ENCODE data around the gene HNRNPD.

The HNRNPD gene

GRCh38 chr4:82357640-82358039, 16.2 kb downstream of the HNRNPD start:
- H3K27me3 ChIP-seq (ENCODE audit: insufficient read depth, low read length, poor library complexity, severe bottlenecking): no peaks in the 10 kb centered on the region
- TF ChIP-seq CTCF (conservative IDR thresholded peaks at IDR 0.05; ENCODE audit: low read length) (no peak), EZH2phosphoT487 (IDR thresholded peaks at IDR 0.05; ENCODE audit: borderline replicate concordance) (no peak)
- H3K9ac ChIP-seq (ENCODE audit: low read depth, low read length, poor library complexity, severe bottlenecking): no peak overlapping the region
- H3F3A ChIP-seq (ENCODE audit: low read depth): peaks cover 12% of the 10 kb centered on the region; the same call in 1 of the 2 replicates
- H3K9me2 ChIP-seq (replicated peaks; ENCODE audit: low read depth, low read length): no peaks in the 10 kb centered on the region
- peaks cover 83% of the 10 kb centered on the region for H3K36me3 ChIP-seq (ENCODE audit: insufficient read depth, low read length)
- H3K4me1 ChIP-seq (ENCODE audit: insufficient read depth, low read length, poor library complexity, severe bottlenecking): peaks cover 27% of the 10 kb centered on the region
- peaks cover 99% of the 10 kb centered on the region for H3K79me2 ChIP-seq (ENCODE audit: insufficient read depth, low read length)
- peaks cover 99% of the 10 kb centered on the region for H4K20me1 ChIP-seq (ENCODE audit: insufficient read depth, low read length, poor library complexity, severe bottlenecking)
- H3K9me3 ChIP-seq (ENCODE audit: insufficient read depth, low read depth, low read length): no peaks in the 10 kb centered on the region
- H3K4me3 ChIP-seq (ENCODE audit: low read length, poor library complexity, severe bottlenecking): no peak overlapping the region
- H2AFZ ChIP-seq (ENCODE audit: low read length): no peak overlapping the region
- peak overlapping the region; percentile 49 for H3K4me2 ChIP-seq (ENCODE audit: low read depth, low read length, poor library complexity, severe bottlenecking)

- no peaks in the 10 kb centered on the region for H3K27me3 ChIP-seq (ENCODE audit: insufficient read depth, low read length, poor library complexity, severe bottlenecking)
- no peaks in the 10 kb centered on the region for H3K9me3 ChIP-seq (ENCODE audit: insufficient read depth, low read depth, low read length)
- peaks cover 79% of the 10 kb centered on the region for H3K79me2 ChIP-seq (ENCODE audit: insufficient read depth, low read length)
- TF ChIP-seq CTCF (conservative IDR thresholded peaks at IDR 0.05; ENCODE audit: low read length) (no peak), EZH2phosphoT487 (IDR thresholded peaks at IDR 0.05; ENCODE audit: borderline replicate concordance) (no peak)
- peaks cover 15% of the 10 kb centered on the region for H3K4me1 ChIP-seq (ENCODE audit: insufficient read depth, low read length, poor library complexity, severe bottlenecking)
- H2AFZ ChIP-seq (ENCODE audit: low read length): no peak overlapping the region
- H3K4me3 ChIP-seq (ENCODE audit: low read length, poor library complexity, severe bottlenecking): no peak overlapping the region
- no peaks in the 10 kb centered on the region for H3K9me2 ChIP-seq (replicated peaks; ENCODE audit: low read depth, low read length)
- H3K9ac ChIP-seq (ENCODE audit: low read depth, low read length, poor library complexity, severe bottlenecking): no peak overlapping the region
- peaks cover 96% of the 10 kb centered on the region for H3K36me3 ChIP-seq (ENCODE audit: insufficient read depth, low read length)
- H3F3A ChIP-seq (ENCODE audit: low read depth): peaks cover 5% of the 10 kb centered on the region; the same call in 1 of the 2 replicates
- no peak overlapping the region for H3K4me2 ChIP-seq (ENCODE audit: low read depth, low read length, poor library complexity, severe bottlenecking)
- peaks cover 83% of the 10 kb centered on the region for H4K20me1 ChIP-seq (ENCODE audit: insufficient read depth, low read length, poor library complexity, severe bottlenecking)
Observed at GRCh38 chr4:82354788-82355187, 19.0 kb downstream of the HNRNPD start.

- Histone ChIP-seq H3K79me2 (ENCODE audit: insufficient read depth, low read length) (peaks cover 60% of the 10 kb centered on the region), H3F3A (ENCODE audit: low read depth) (peaks cover 5% of the 10 kb centered on the region; the same call in 1 of the 2 replicates), H3K9me2 (replicated peaks; ENCODE audit: low read depth, low read length) (no peaks in the 10 kb centered on the region), H3K9ac (ENCODE audit: low read depth, low read length, poor library complexity, severe bottlenecking) (no peak overlapping the region), H3K4me2 (ENCODE audit: low read depth, low read length, poor library complexity, severe bottlenecking) (no peak overlapping the region), H3K9me3 (ENCODE audit: insufficient read depth, low read depth, low read length) (no peaks in the 10 kb centered on the region), H3K36me3 (ENCODE audit: insufficient read depth, low read length) (peaks cover 91% of the 10 kb centered on the region), H2AFZ (ENCODE audit: low read length) (no peak overlapping the region), H3K4me1 (ENCODE audit: insufficient read depth, low read length, poor library complexity, severe bottlenecking) (no peaks in the 10 kb centered on the region), H3K27me3 (ENCODE audit: insufficient read depth, low read length, poor library complexity, severe bottlenecking) (no peaks in the 10 kb centered on the region), H4K20me1 (ENCODE audit: insufficient read depth, low read length, poor library complexity, severe bottlenecking) (peaks cover 64% of the 10 kb centered on the region), H3K4me3 (ENCODE audit: low read length, poor library complexity, severe bottlenecking) (no peak overlapping the region)
- TF ChIP-seq EZH2phosphoT487 (IDR thresholded peaks at IDR 0.05; ENCODE audit: borderline replicate concordance): no peak
- no peak for TF ChIP-seq CTCF (conservative IDR thresholded peaks at IDR 0.05; ENCODE audit: low read length)
Observed at GRCh38 chr4:82352825-82353366, 20.9 kb downstream of the HNRNPD start.
